ENCODE data around the gene MTNR1A. TPM values are rescaled to one million over a fixed set of nuclear protein-coding genes. Genes with fewer than 3 reads are reported as not detected.

MTNR1A gene
- total RNA-seq, 5 donors from 2014 or later (not counting 1 experiment from before 2014, with no cell fraction given) = not detected

GRCh38 chr4:186587416-186588018 is 32.1 kb upstream of the MTNR1A start:
- Mint-ChIP-seq H3K27me3 (no peaks in the 10 kb centered on the region), H3K36me3 (no peaks in the 10 kb centered on the region), H3K4me3 (no peak overlapping the region), H3K27ac (no peak overlapping the region), H3K4me1 (no peaks in the 10 kb centered on the region), H3K9me3 (peaks cover under 1 to 2% (median 1%) of the 10 kb centered on the region in 3 donors)
- Histone ChIP-seq H3K27me3 (replicated peaks in 1 of 2; ENCODE audit: control insufficient read depth in 2 of 2, extremely low read depth in 1 of 2, insufficient read depth in 2 of 2, low read length in 1 of 2) (no peaks in the 10 kb centered on the region), H3K36me3 (ENCODE audit: control insufficient read depth in 2 of 2, extremely low read depth in 1 of 2, insufficient read depth in 1 of 2, low read length in 1 of 2) (no peaks in the 10 kb centered on the region), H3K4me1 (ENCODE audit: control insufficient read depth in 1 of 2, extremely low read depth in 1 of 2, insufficient read depth in 2 of 2, low read length in 2 of 2) (no peaks in the 10 kb centered on the region), H3K27ac (ENCODE audit: low read length) (no peak overlapping the region), H3K4me3 (ENCODE audit: control insufficient read depth in 1 of 2, extremely low read depth in 1 of 2, low read length in 1 of 2) (no peak overlapping the region), H3K9me3 (no peaks in the 10 kb centered on the region)
- WGBS (ENCODE audit: insufficient coverage) = no CpG with 5 or more reads among the region's 4 CpGs
- no peak for ATAC-seq (replicated peaks in 1 of 4)
- POLR2A ChIA-PET = interaction anchor here in 1 of 2 donors (0.7 kb wide), 1 partner anchor 28 kb away, joined by 3 read pairs; no protein-coding TSS in a partner anchor
- DNase-seq = peak in 31 of 35 experiments; percentile 5 to 67 (median 40)
- CTCF ChIA-PET = interaction anchor here (0.7 to 1.7 kb wide), 16 partner anchors 10 to 991 kb away, joined by 3 to 28 read pairs (median 4); partner anchors contain the start of gene TLR3 (in 1 of the 2)

DNA sequence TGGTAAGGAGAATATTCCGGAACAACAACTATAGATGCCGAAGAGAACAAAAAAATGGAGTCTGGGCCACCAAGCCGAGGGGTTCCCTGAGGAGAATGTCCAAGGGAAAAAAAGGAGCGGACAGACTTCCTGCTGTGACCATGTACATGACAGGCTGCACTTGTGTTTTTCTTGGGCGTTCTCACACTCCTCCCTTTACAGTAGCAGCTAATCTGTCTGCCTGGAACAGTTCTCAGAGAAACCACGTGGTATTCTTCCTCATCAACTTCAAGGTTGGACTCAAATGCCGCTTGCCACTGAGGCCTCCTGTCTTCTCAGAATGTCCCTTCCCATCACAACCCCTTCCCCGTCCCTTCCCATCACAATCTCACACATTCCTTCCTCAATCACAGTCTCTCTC is 30.8 kb upstream of the MTNR1A start:
- no peaks in the 10 kb centered on the region for H3K27me3 Mint-ChIP-seq
- ATAC-seq (replicated peaks in 1 of 4) (no peak), DNase-seq (no peak)
- H3K27ac Mint-ChIP-seq = no peak overlapping the region
- Histone ChIP-seq H3K9me3 (no peaks in the 10 kb centered on the region), H3K27me3 (replicated peaks in 1 of 2; ENCODE audit: control insufficient read depth in 2 of 2, extremely low read depth in 1 of 2, insufficient read depth in 2 of 2, low read length in 1 of 2) (no peaks in the 10 kb centered on the region), H3K27ac (ENCODE audit: low read length) (no peak overlapping the region), H3K4me1 (ENCODE audit: control insufficient read depth in 1 of 2, extremely low read depth in 1 of 2, insufficient read depth in 2 of 2, low read length in 2 of 2) (no peaks in the 10 kb centered on the region), H3K36me3 (ENCODE audit: control insufficient read depth in 2 of 2, extremely low read depth in 1 of 2, insufficient read depth in 1 of 2, low read length in 1 of 2) (no peaks in the 10 kb centered on the region), H3K4me3 (ENCODE audit: control insufficient read depth in 1 of 2, extremely low read depth in 1 of 2, low read length in 1 of 2) (no peak overlapping the region)
- POLR2A ChIA-PET = no interaction called here
- no peaks in the 10 kb centered on the region for H3K4me1 Mint-ChIP-seq
- peaks cover 4 to 11% (median 6%) of the 10 kb centered on the region in 3 donors for H3K9me3 Mint-ChIP-seq
- CTCF ChIA-PET = interaction anchor here in 1 of 2 donors (1.1 to 1.7 kb wide), 2 partner anchors 287 to 289 kb away, joined by 6 to 7 read pairs; no protein-coding TSS in a partner anchor
- H3K36me3 Mint-ChIP-seq = no peaks in the 10 kb centered on the region
- WGBS (ENCODE audit: insufficient coverage) = 79% methylated on average over 7 of the region's 8 CpGs
- H3K4me3 Mint-ChIP-seq = no peak overlapping the region

DNA sequence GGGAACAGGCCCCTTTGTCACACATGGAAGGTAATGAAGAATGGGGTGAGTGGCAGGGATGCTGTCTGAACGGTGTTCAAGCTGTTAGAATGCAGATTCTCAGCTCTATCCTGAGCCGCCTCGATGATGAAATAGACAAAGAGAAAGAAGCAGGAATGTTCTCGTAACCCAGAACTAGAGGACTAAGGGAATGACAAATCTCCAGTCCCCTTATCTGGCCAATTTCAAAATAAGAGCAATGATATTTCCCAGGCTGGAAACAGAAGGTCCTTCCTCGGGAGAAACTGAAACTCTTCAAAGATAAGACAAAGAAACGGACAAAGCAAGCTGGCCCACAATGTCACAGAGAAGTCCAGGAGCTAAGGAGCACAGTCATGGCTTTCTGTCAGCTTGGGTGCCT is 29.5 kb upstream of the MTNR1A start:
- CTCF ChIA-PET = no interaction called here
- WGBS (ENCODE audit: insufficient coverage) = 65% methylated on average over 2 of the region's 6 CpGs
- DNase-seq = no peak
- no peaks in the 10 kb centered on the region for H3K9me3 ChIP-seq
- H3K4me3 Mint-ChIP-seq = no peak overlapping the region
- no peaks in the 10 kb centered on the region for H3K4me1 ChIP-seq (ENCODE audit: control insufficient read depth in 1 of 2, extremely low read depth in 1 of 2, insufficient read depth in 2 of 2, low read length in 2 of 2)
- ATAC-seq (replicated peaks in 1 of 4) = no peak
- H3K4me1 Mint-ChIP-seq = no peaks in the 10 kb centered on the region
- no peaks in the 10 kb centered on the region for H3K27me3 Mint-ChIP-seq
- no peak overlapping the region for H3K27ac ChIP-seq (ENCODE audit: low read length)
- no peaks in the 10 kb centered on the region for H3K36me3 Mint-ChIP-seq
- POLR2A ChIA-PET = no interaction called here
- no peaks in the 10 kb centered on the region for H3K36me3 ChIP-seq (ENCODE audit: control insufficient read depth in 2 of 2, extremely low read depth in 1 of 2, insufficient read depth in 1 of 2, low read length in 1 of 2)
- H3K27me3 ChIP-seq (replicated peaks in 1 of 2; ENCODE audit: control insufficient read depth in 2 of 2, extremely low read depth in 1 of 2, insufficient read depth in 2 of 2, low read length in 1 of 2) = no peaks in the 10 kb centered on the region
- peaks cover 4 to 11% (median 6%) of the 10 kb centered on the region in 3 donors for H3K9me3 Mint-ChIP-seq
- no peak overlapping the region for H3K4me3 ChIP-seq (ENCODE audit: control insufficient read depth in 1 of 2, extremely low read depth in 1 of 2, low read length in 1 of 2)
- H3K27ac Mint-ChIP-seq = no peak overlapping the region

DNA sequence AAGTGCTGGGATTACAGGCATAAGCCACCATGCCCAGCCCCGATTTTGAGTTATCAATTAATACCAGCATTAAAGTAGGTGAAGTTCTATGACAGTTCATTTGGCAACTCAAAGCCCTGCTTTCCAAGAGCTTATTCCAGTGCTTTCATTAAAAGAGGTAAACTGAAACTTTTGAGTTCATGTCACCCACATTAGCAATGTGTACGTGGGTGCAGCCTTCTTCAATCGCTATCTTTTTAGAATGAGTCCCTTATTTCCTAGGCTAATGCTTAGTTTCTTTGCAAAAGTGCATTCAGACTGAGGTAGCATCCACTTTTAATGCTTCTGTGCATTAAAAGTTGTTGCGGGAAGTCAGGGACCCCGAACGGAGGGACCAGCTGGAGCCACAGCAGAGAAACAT is 26.1 kb upstream of the MTNR1A start:
- Histone ChIP-seq H3K9me3 (no peaks in the 10 kb centered on the region), H3K36me3 (ENCODE audit: control insufficient read depth in 2 of 2, extremely low read depth in 1 of 2, insufficient read depth in 1 of 2, low read length in 1 of 2) (no peaks in the 10 kb centered on the region), H3K4me3 (ENCODE audit: control insufficient read depth in 1 of 2, extremely low read depth in 1 of 2, low read length in 1 of 2) (no peak overlapping the region), H3K27ac (ENCODE audit: low read length) (no peak overlapping the region), H3K4me1 (ENCODE audit: control insufficient read depth in 1 of 2, extremely low read depth in 1 of 2, insufficient read depth in 2 of 2, low read length in 2 of 2) (no peaks in the 10 kb centered on the region), H3K27me3 (replicated peaks in 1 of 2; ENCODE audit: control insufficient read depth in 2 of 2, extremely low read depth in 1 of 2, insufficient read depth in 2 of 2, low read length in 1 of 2) (no peaks in the 10 kb centered on the region)
- Mint-ChIP-seq H3K27ac (no peak overlapping the region), H3K27me3 (no peaks in the 10 kb centered on the region), H3K4me3 (no peak overlapping the region), H3K9me3 (peaks cover 4 to 11% (median 6%) of the 10 kb centered on the region in 3 donors), H3K36me3 (no peaks in the 10 kb centered on the region), H3K4me1 (no peaks in the 10 kb centered on the region)
- no peak for ATAC-seq (replicated peaks in 1 of 4)
- no peak for DNase-seq
- CTCF ChIA-PET = interaction anchor here in 1 of 2 donors (0.6 kb wide), 1 partner anchor 441 kb away, joined by 5 read pairs; no protein-coding TSS in a partner anchor
- WGBS (ENCODE audit: insufficient coverage) = 80% methylated on average over 1 of the region's 6 CpGs
- POLR2A ChIA-PET = no interaction called here

GRCh38 chr4:186580669-186581068 is 25.3 kb upstream of the MTNR1A start:
- no peak overlapping the region for H3K27ac Mint-ChIP-seq
- no peak overlapping the region for H3K4me3 Mint-ChIP-seq
- H3K36me3 Mint-ChIP-seq = no peaks in the 10 kb centered on the region
- no peaks in the 10 kb centered on the region for H3K27me3 Mint-ChIP-seq
- no peak for DNase-seq
- no peaks in the 10 kb centered on the region for H3K4me1 Mint-ChIP-seq
- CTCF ChIA-PET = interaction anchor here in 1 of 2 donors (0.6 kb wide), 2 partner anchors 348 to 441 kb away, joined by 3 to 5 read pairs; no protein-coding TSS in a partner anchor
- 80% methylated on average over 1 of the region's 1 CpG for WGBS (ENCODE audit: insufficient coverage)
- ATAC-seq (replicated peaks in 1 of 4) = no peak
- Histone ChIP-seq H3K4me3 (ENCODE audit: control insufficient read depth in 1 of 2, extremely low read depth in 1 of 2, low read length in 1 of 2) (no peak overlapping the region), H3K27ac (ENCODE audit: low read length) (no peak overlapping the region), H3K9me3 (no peaks in the 10 kb centered on the region), H3K27me3 (replicated peaks in 1 of 2; ENCODE audit: control insufficient read depth in 2 of 2, extremely low read depth in 1 of 2, insufficient read depth in 2 of 2, low read length in 1 of 2) (no peaks in the 10 kb centered on the region), H3K36me3 (ENCODE audit: control insufficient read depth in 2 of 2, extremely low read depth in 1 of 2, insufficient read depth in 1 of 2, low read length in 1 of 2) (no peaks in the 10 kb centered on the region), H3K4me1 (ENCODE audit: control insufficient read depth in 1 of 2, extremely low read depth in 1 of 2, insufficient read depth in 2 of 2, low read length in 2 of 2) (no peaks in the 10 kb centered on the region)
- peaks cover 4 to 11% (median 6%) of the 10 kb centered on the region in 3 donors for H3K9me3 Mint-ChIP-seq
- POLR2A ChIA-PET = no interaction called here

DNA sequence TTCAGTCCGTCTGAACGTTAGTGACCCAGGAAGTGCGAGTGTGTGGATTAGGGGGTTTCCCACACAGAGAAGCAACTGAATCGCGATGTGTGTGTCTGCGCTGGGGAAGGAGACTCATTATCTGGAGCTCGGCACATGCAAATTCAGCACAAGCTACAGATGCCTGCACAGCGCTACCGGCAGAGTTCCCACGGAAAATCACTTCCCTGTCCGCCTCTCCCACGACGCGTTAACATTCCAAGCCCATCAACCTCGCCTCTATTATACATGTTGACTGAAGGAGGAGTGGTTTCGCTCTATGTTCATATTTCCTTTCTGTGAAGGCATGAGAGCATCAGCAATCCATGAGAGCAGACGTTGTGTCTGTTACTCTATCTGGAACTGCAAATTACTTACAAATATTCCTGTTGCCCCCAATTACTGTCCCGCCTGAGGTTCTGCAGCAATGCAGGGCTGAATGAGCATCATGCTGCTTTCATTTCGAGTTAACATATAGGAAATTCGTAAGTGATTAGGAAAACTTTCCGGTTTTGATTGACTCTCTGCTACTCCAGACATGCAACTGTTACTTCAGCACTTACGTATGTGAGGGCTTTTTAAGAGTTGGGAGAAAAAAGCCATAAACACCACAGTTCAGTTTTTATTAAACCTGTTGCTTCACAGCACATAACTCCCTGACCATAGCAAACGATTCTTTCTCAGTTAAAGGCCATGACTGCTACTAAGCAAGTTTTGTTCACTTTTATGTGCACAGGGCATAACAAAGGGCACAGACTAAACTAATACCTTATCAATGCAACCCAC is 15.0 kb upstream of the MTNR1A start:
- no peak overlapping the region for H3K27ac ChIP-seq (ENCODE audit: low read length)
- ChIA-PET POLR2A (no interaction called here), CTCF (interaction anchor here in 1 of 2 donors (0.7 kb wide), 1 partner anchor 15 kb away, joined by 4 read pairs; no protein-coding TSS in a partner anchor)
- no peak overlapping the region for H3K4me3 ChIP-seq (ENCODE audit: control insufficient read depth in 1 of 2, extremely low read depth in 1 of 2, low read length in 1 of 2)
- H3K27ac Mint-ChIP-seq = no peak overlapping the region
- H3K4me1 ChIP-seq (ENCODE audit: control insufficient read depth in 1 of 2, extremely low read depth in 1 of 2, insufficient read depth in 2 of 2, low read length in 2 of 2) = no peaks in the 10 kb centered on the region
- H3K9me3 ChIP-seq = no peaks in the 10 kb centered on the region
- no peaks in the 10 kb centered on the region for H3K9me3 Mint-ChIP-seq
- peaks cover 0 to 3% of the 10 kb centered on the region in 2 donors for H3K27me3 Mint-ChIP-seq
- 65% methylated on average over 7 of the region's 23 CpGs for WGBS (ENCODE audit: insufficient coverage)
- no peak overlapping the region for H3K4me3 Mint-ChIP-seq
- DNase-seq (no peak), ATAC-seq (replicated peaks in 1 of 4) (no peak)
- no peaks in the 10 kb centered on the region for H3K4me1 Mint-ChIP-seq
- peaks cover 0 to 4% of the 10 kb centered on the region in 2 experiments for H3K27me3 ChIP-seq (replicated peaks in 1 of 2; ENCODE audit: control insufficient read depth in 2 of 2, extremely low read depth in 1 of 2, insufficient read depth in 2 of 2, low read length in 1 of 2)
- H3K36me3 Mint-ChIP-seq = no peaks in the 10 kb centered on the region
- H3K36me3 ChIP-seq (ENCODE audit: control insufficient read depth in 2 of 2, extremely low read depth in 1 of 2, insufficient read depth in 1 of 2, low read length in 1 of 2) = no peaks in the 10 kb centered on the region
